ENCODE data around the gene KDM4F.

- TF ChIP-seq CSRNP3 (CRISPR knock-in tag; IDR thresholded peaks at IDR 0.05) (no peak), SNAI2 (CRISPR knock-in tag; IDR thresholded peaks at IDR 0.05) (no peak), ZNF565 (CRISPR knock-in tag; conservative IDR thresholded peaks at IDR 0.05; ENCODE audit: low read depth) (no peak), ARNTL (CRISPR knock-in tag; IDR thresholded peaks at IDR 0.05; ENCODE audit: borderline replicate concordance, low read depth) (no peak), PATZ1 (CRISPR knock-in tag; IDR thresholded peaks at IDR 0.05; ENCODE audit: borderline replicate concordance) (no peak), ZFP30 (CRISPR knock-in tag; IDR thresholded peaks at IDR 0.05) (no peak), TSHZ2 (CRISPR knock-in tag; IDR thresholded peaks at IDR 0.05) (no peak), ZNF70 (CRISPR knock-in tag; IDR thresholded peaks at IDR 0.05) (no peak), ESRRG (CRISPR knock-in tag; IDR thresholded peaks at IDR 0.05) (no peak), ZFP3 (CRISPR knock-in tag; IDR thresholded peaks at IDR 0.05) (no peak), PPARA (CRISPR knock-in tag; IDR thresholded peaks at IDR 0.05; ENCODE audit: borderline replicate concordance) (no peak)
Measured at GRCh38 chr11:95065336-95065735, 16.1 kb downstream of the KDM4F start.
